OCI-LY1 (cell line): ENCODE data around the gene FOXC1.

ENCODE experiments used
- H2AFZ ChIP-seq: fragments of 200-600 bp; sonication (generic), shearing (Covaris generic); 2 replicates; pipeline ENCODE4 v1.6.0; 2014; ENCODE audit warnings: antibody characterized with exemption, mild to moderate bottlenecking, low read length
- H3F3A ChIP-seq: fragments of 200-600 bp; sonication (generic), shearing (Covaris generic); 2 replicates; pipeline ENCODE4 v1.6.0; 2014; ENCODE audit warnings: mild to moderate bottlenecking, antibody characterized with exemption, low read length, moderate library complexity; ENCODE audit not compliant: insufficient read depth
- H3K27ac ChIP-seq: fragments of 200-600 bp; sonication (generic); 2 replicates; pipeline ENCODE4 v1.5.1; 2014; ENCODE audit warnings: low read length, mixed run types, mild to moderate bottlenecking, low read depth; ENCODE audit not compliant: poor library complexity, severe bottlenecking
- H3K27me3 ChIP-seq: fragments of 200-600 bp; sonication (generic); 2 replicates; pipeline ENCODE4 v1.6.0; 2014; ENCODE audit warnings: antibody characterized with exemption, mild to moderate bottlenecking, low read length, moderate library complexity; ENCODE audit not compliant: insufficient read depth
- H3K36me3 ChIP-seq: fragments of 200-600 bp; sonication (generic); 2 replicates; pipeline ENCODE4 v1.6.1; 2014; ENCODE audit warnings: mild to moderate bottlenecking, antibody characterized with exemption, low read length, moderate library complexity, mixed read lengths; ENCODE audit not compliant: insufficient read depth
- H3K4me1 ChIP-seq: fragments of 200-600 bp; sonication (generic); 2 replicates; pipeline ENCODE4 v1.5.1; 2014; ENCODE audit warnings: mild to moderate bottlenecking, low read length, moderate library complexity; ENCODE audit not compliant: insufficient read depth, severe bottlenecking
- H3K4me2 ChIP-seq: fragments of 200-600 bp; sonication (generic), shearing (Covaris generic); 2 replicates; pipeline ENCODE4 v1.6.1; 2014; ENCODE audit warnings: low read length
- H3K4me3 ChIP-seq: fragments of 200-600 bp; sonication (generic); 2 replicates; pipeline ENCODE4 v1.5.1; 2014; ENCODE audit warnings: low read length, low read depth, mild to moderate bottlenecking, mixed read lengths; ENCODE audit not compliant: poor library complexity, severe bottlenecking
- H3K79me2 ChIP-seq: fragments of 200-600 bp; shearing (Covaris generic); 2 replicates; pipeline ENCODE4 v1.6.1; 2016; ENCODE audit warnings: mixed run types, low read length, mixed read lengths; ENCODE audit not compliant: insufficient read depth
- H3K9ac ChIP-seq: fragments of 200-600 bp; sonication (generic), shearing (Covaris generic); 2 replicates; pipeline ENCODE4 v1.6.1; 2014; ENCODE audit warnings: mild to moderate bottlenecking, low read length, mixed read lengths
- H3K9me2 ChIP-seq: fragments of 200-600 bp; sonication (generic), shearing (Covaris generic); 2 replicates; pipeline ENCODE4 v1.6.1; 2014; ENCODE audit warnings: low read depth, mild to moderate bottlenecking, low read length, mixed read lengths
- H3K9me3 ChIP-seq: fragments of 200-600 bp; shearing (Covaris generic); 2 replicates; pipeline ENCODE4 v1.6.1; 2014; ENCODE audit warnings: low read length, mixed read lengths
- H4K20me1 ChIP-seq: fragments of 200-600 bp; sonication (generic), shearing (Covaris generic); 2 replicates; pipeline ENCODE4 v1.6.0; 2016; ENCODE audit warnings: mild to moderate bottlenecking, low read length; ENCODE audit not compliant: insufficient read depth
- EZH2 ChIP-seq: fragments of 200-600 bp; sonication (generic), shearing (Covaris generic); IDR thresholded peaks from 2 replicates; pipeline ENCODE4 v1.8.0; 2017; ENCODE audit warnings: borderline replicate concordance, mixed run types, mild to moderate bottlenecking, antibody characterized with exemption, low read length, moderate library complexity, mixed read lengths
- TF ChIP-seq, protein P1 (sequence below): fragments of 200-600 bp; sonication (generic), shearing (Covaris generic); IDR thresholded peaks from 2 replicates; pipeline ENCODE4 v1.5.1; 2017; ENCODE audit warnings: mild to moderate bottlenecking, antibody characterized with exemption, low read length, moderate library complexity, mixed read lengths

FOXC1 gene

GRCh38 chr6:1577146-1577680 is 32.5 kb upstream of the FOXC1 start:
- Histone ChIP-seq H3K9me3 (no peaks in the 10 kb centered on the region), H3F3A (no peaks in the 10 kb centered on the region), H4K20me1 (no peaks in the 10 kb centered on the region), H3K9ac (no peak overlapping the region), H3K4me2 (no peak overlapping the region), H3K36me3 (no peaks in the 10 kb centered on the region), H3K79me2 (no peaks in the 10 kb centered on the region), H3K4me3 (no peak overlapping the region), H3K27me3 (no peaks in the 10 kb centered on the region), H2AFZ (no peak overlapping the region), H3K4me1 (no peaks in the 10 kb centered on the region), H3K27ac (no peak overlapping the region), H3K9me2 (no peaks in the 10 kb centered on the region)
- TF ChIP-seq, protein P1, sequence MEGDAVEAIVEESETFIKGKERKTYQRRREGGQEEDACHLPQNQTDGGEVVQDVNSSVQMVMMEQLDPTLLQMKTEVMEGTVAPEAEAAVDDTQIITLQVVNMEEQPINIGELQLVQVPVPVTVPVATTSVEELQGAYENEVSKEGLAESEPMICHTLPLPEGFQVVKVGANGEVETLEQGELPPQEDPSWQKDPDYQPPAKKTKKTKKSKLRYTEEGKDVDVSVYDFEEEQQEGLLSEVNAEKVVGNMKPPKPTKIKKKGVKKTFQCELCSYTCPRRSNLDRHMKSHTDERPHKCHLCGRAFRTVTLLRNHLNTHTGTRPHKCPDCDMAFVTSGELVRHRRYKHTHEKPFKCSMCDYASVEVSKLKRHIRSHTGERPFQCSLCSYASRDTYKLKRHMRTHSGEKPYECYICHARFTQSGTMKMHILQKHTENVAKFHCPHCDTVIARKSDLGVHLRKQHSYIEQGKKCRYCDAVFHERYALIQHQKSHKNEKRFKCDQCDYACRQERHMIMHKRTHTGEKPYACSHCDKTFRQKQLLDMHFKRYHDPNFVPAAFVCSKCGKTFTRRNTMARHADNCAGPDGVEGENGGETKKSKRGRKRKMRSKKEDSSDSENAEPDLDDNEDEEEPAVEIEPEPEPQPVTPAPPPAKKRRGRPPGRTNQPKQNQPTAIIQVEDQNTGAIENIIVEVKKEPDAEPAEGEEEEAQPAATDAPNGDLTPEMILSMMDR = no peak
- no peak for TF ChIP-seq EZH2

DNA sequence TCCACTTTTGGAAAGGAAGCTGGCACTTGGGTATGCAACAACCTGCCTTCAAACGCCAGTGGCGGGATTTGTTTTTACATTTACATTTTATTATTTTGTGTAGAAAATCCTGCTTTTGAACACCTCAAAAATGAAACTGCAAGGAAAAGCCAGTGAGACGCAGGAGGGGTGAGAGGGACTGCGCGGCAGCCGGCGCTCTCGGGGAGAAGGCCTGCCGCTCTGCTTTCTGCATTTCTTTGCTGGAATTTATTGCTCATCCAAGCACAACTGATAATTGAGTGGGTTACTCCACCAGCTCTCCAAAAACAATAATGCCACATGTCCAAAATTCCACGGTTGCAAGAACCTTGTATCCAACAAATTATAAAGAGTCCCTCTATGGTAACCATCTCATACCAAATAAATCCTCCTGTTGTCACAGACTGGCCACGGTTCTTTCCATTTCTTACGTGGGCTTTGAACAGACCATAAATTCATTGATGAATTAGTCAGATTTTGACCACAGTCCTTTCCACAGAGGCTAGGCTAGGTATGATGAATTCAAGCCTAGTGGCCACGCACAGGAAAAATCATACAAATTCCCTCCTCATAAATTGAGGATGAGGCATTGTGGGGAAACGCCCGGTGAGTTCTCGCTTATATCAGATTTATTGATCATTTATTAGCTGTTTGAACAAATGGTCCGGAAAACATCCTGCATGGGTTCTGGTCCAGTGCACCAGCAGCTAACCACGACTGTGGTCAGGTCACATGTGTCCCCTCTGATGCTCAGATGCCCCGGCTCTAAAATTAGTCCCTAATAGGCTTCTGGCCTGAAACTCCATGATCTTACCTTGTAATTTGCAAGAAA is 31.6 kb upstream of the FOXC1 start:
- no peaks in the 10 kb centered on the region for H3K9me3 ChIP-seq
- no peak overlapping the region for H3K27ac ChIP-seq
- H3K79me2 ChIP-seq = no peaks in the 10 kb centered on the region
- H3F3A ChIP-seq = no peaks in the 10 kb centered on the region
- H4K20me1 ChIP-seq = no peaks in the 10 kb centered on the region
- H2AFZ ChIP-seq = no peak overlapping the region
- H3K4me2 ChIP-seq = no peak overlapping the region
- no peaks in the 10 kb centered on the region for H3K4me1 ChIP-seq
- no peaks in the 10 kb centered on the region for H3K27me3 ChIP-seq
- no peak overlapping the region for H3K9ac ChIP-seq
- TF ChIP-seq EZH2 = no peak
- TF ChIP-seq, protein P1 = no peak
- no peaks in the 10 kb centered on the region for H3K9me2 ChIP-seq
- H3K4me3 ChIP-seq = no peak overlapping the region
- no peaks in the 10 kb centered on the region for H3K36me3 ChIP-seq

DNA sequence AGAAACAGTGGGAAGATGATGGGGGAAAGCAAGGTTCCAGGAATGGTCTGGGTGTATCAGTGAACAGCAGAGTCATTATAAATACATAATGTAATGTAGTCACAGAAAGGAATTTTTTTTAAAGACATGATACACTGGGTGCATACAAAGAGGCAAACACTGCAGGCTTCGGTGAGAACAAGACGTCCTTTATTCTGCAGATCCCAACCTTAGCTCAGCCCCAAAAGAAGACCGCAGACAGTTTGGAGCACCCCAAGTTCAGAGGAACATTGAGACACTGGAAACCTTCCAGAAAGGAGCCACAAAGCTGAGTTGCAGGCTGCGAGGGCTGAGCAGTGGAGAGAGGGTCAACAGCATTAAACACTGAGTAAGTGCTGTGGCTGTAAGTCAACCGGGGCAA is 30.6 kb upstream of the FOXC1 start:
- no peak for TF ChIP-seq EZH2
- TF ChIP-seq, protein P1 = no peak
- no peak overlapping the region for H3K9ac ChIP-seq
- no peaks in the 10 kb centered on the region; the same call in 1 of the 2 replicates for H3K27me3 ChIP-seq
- H3K4me1 ChIP-seq = no peaks in the 10 kb centered on the region
- no peak overlapping the region for H3K4me3 ChIP-seq
- no peak overlapping the region for H3K27ac ChIP-seq
- H3F3A ChIP-seq = no peaks in the 10 kb centered on the region
- H3K9me3 ChIP-seq = no peaks in the 10 kb centered on the region
- no peaks in the 10 kb centered on the region for H4K20me1 ChIP-seq
- H3K79me2 ChIP-seq = no peaks in the 10 kb centered on the region
- no peaks in the 10 kb centered on the region for H3K36me3 ChIP-seq
- no peaks in the 10 kb centered on the region for H3K9me2 ChIP-seq
- no peak overlapping the region for H2AFZ ChIP-seq
- no peak overlapping the region for H3K4me2 ChIP-seq
